ENCODE results near the gene ATF3. TPM values are rescaled to one million over a fixed set of nuclear protein-coding genes. Genes with fewer than 3 reads are reported as not detected.

Gene ATF3
- total and polyA plus RNA-seq, 4 donors: 5.3 to 18.3 (median 6.0) TPM

- Histone ChIP-seq H3K27me3 (ENCODE audit: control insufficient read depth, insufficient read depth, low read length) (peaks cover 24% of the 10 kb centered on the region), H3K27ac (ENCODE audit: low read depth, low read length) (no peak overlapping the region), H3K36me3 (ENCODE audit: control insufficient read depth, insufficient read depth, low read length) (no peaks in the 10 kb centered on the region), H3K4me1 (ENCODE audit: control insufficient read depth, insufficient read depth, low read length) (peaks cover 17% of the 10 kb centered on the region), H3K9me3 (ENCODE audit: control insufficient read depth, insufficient read depth, low read length) (no peaks in the 10 kb centered on the region), H3K4me3 (ENCODE audit: low read depth, low read length) (no peak overlapping the region)
- DNase-seq (ENCODE audit: low read depth in 4 of 6, low spot score in 6 of 6): no peak
- WGBS (ENCODE audit: insufficient coverage): 95% methylated on average over 3 of the region's 8 CpGs
Measured at GRCh38 chr1:212613440-212614335, 5.1 kb downstream of the ATF3 start.

- Histone ChIP-seq H3K9me3 (ENCODE audit: control insufficient read depth, insufficient read depth, low read length) (no peaks in the 10 kb centered on the region), H3K4me3 (ENCODE audit: low read depth, low read length) (no peak overlapping the region), H3K27ac (ENCODE audit: low read depth, low read length) (no peak overlapping the region), H3K4me1 (ENCODE audit: control insufficient read depth, insufficient read depth, low read length) (peaks cover 12% of the 10 kb centered on the region), H3K36me3 (ENCODE audit: control insufficient read depth, insufficient read depth, low read length) (no peaks in the 10 kb centered on the region), H3K27me3 (ENCODE audit: control insufficient read depth, insufficient read depth, low read length) (peaks cover 20% of the 10 kb centered on the region)
- no peak for DNase-seq (ENCODE audit: low read depth in 4 of 6, low spot score in 6 of 6)
- WGBS (ENCODE audit: insufficient coverage): 100% methylated on average over 4 of the region's 5 CpGs
Measured at GRCh38 chr1:212614453-212615200, 6.1 kb downstream of the ATF3 start.

GRCh38 chr1:212615201-212615470 is 6.6 kb downstream of the ATF3 start:
- H3K36me3 ChIP-seq (ENCODE audit: control insufficient read depth, insufficient read depth, low read length): no peaks in the 10 kb centered on the region
- H3K9me3 ChIP-seq (ENCODE audit: control insufficient read depth, insufficient read depth, low read length): no peaks in the 10 kb centered on the region
- no peak for DNase-seq (ENCODE audit: low read depth in 4 of 6, low spot score in 6 of 6)
- no peak overlapping the region for H3K27ac ChIP-seq (ENCODE audit: low read depth, low read length)
- WGBS (ENCODE audit: insufficient coverage): 99% methylated on average over 9 of the region's 9 CpGs
- no peak overlapping the region for H3K4me3 ChIP-seq (ENCODE audit: low read depth, low read length)
- H3K4me1 ChIP-seq (ENCODE audit: control insufficient read depth, insufficient read depth, low read length): peaks cover 9% of the 10 kb centered on the region
- H3K27me3 ChIP-seq (ENCODE audit: control insufficient read depth, insufficient read depth, low read length): peaks cover 16% of the 10 kb centered on the region

- Histone ChIP-seq H3K36me3 (ENCODE audit: control insufficient read depth, insufficient read depth, low read length) (no peaks in the 10 kb centered on the region), H3K9me3 (ENCODE audit: control insufficient read depth, insufficient read depth, low read length) (no peaks in the 10 kb centered on the region), H3K4me1 (ENCODE audit: control insufficient read depth, insufficient read depth, low read length) (peaks cover 9% of the 10 kb centered on the region), H3K27ac (ENCODE audit: low read depth, low read length) (no peak overlapping the region), H3K4me3 (ENCODE audit: low read depth, low read length) (no peak overlapping the region), H3K27me3 (ENCODE audit: control insufficient read depth, insufficient read depth, low read length) (peaks cover 2% of the 10 kb centered on the region)
- DNase-seq (ENCODE audit: low read depth in 4 of 6, low spot score in 6 of 6): peak in 2 of 6 donors; percentile 28 to 50
- 69% methylated on average over 5 of the region's 8 CpGs for WGBS (ENCODE audit: insufficient coverage)
Measured at GRCh38 chr1:212618466-212619210, 10.1 kb downstream of the ATF3 start.

GRCh38 chr1:212620293-212620692 is 11.7 kb downstream of the ATF3 start:
- no peaks in the 10 kb centered on the region for H3K36me3 ChIP-seq (ENCODE audit: control insufficient read depth, insufficient read depth, low read length)
- no peak overlapping the region for H3K4me3 ChIP-seq (ENCODE audit: low read depth, low read length)

GRCh38 chr1:212621043-212621948 is 12.7 kb downstream of the ATF3 start:
- Histone ChIP-seq H3K27ac (ENCODE audit: low read depth, low read length) (no peak overlapping the region), H3K9me3 (ENCODE audit: control insufficient read depth, insufficient read depth, low read length) (no peaks in the 10 kb centered on the region), H3K4me1 (ENCODE audit: control insufficient read depth, insufficient read depth, low read length) (peaks cover 9% of the 10 kb centered on the region), H3K4me3 (ENCODE audit: low read depth, low read length) (no peak overlapping the region), H3K36me3 (ENCODE audit: control insufficient read depth, insufficient read depth, low read length) (no peaks in the 10 kb centered on the region), H3K27me3 (ENCODE audit: control insufficient read depth, insufficient read depth, low read length) (peaks cover 11% of the 10 kb centered on the region)
- DNase-seq (ENCODE audit: low read depth in 4 of 6, low spot score in 6 of 6): peak in 1 of 6 donors; percentile 2
- WGBS (ENCODE audit: insufficient coverage): 51% methylated on average over 7 of the region's 10 CpGs

More at GRCh38 chr1:212620293-212620692, 11.7 kb downstream of the ATF3 start:
- DNase-seq (ENCODE audit: low read depth in 4 of 6, low spot score in 6 of 6): no peak
- Histone ChIP-seq H3K9me3 (ENCODE audit: control insufficient read depth, insufficient read depth, low read length) (no peaks in the 10 kb centered on the region), H3K27ac (ENCODE audit: low read depth, low read length) (no peak overlapping the region), H3K4me1 (ENCODE audit: control insufficient read depth, insufficient read depth, low read length) (peaks cover 9% of the 10 kb centered on the region), H3K27me3 (ENCODE audit: control insufficient read depth, insufficient read depth, low read length) (peaks cover 5% of the 10 kb centered on the region)
- WGBS (ENCODE audit: insufficient coverage): no CpG with 5 or more reads among the region's 1 CpG

- Histone ChIP-seq H3K36me3 (ENCODE audit: control insufficient read depth, insufficient read depth, low read length) (no peaks in the 10 kb centered on the region), H3K4me1 (ENCODE audit: control insufficient read depth, insufficient read depth, low read length) (peaks cover 9% of the 10 kb centered on the region), H3K4me3 (ENCODE audit: low read depth, low read length) (no peak overlapping the region), H3K27ac (ENCODE audit: low read depth, low read length) (no peak overlapping the region), H3K27me3 (ENCODE audit: control insufficient read depth, insufficient read depth, low read length) (peaks cover 11% of the 10 kb centered on the region), H3K9me3 (ENCODE audit: control insufficient read depth, insufficient read depth, low read length) (no peaks in the 10 kb centered on the region)
- no CpG with 5 or more reads among the region's 1 CpG for WGBS (ENCODE audit: insufficient coverage)
- DNase-seq (ENCODE audit: low read depth in 4 of 6, low spot score in 6 of 6): no peak
Measured at GRCh38 chr1:212621949-212622305, 13.4 kb downstream of the ATF3 start.

- H3K36me3 ChIP-seq (ENCODE audit: control insufficient read depth, insufficient read depth, low read length): no peaks in the 10 kb centered on the region
- H3K9me3 ChIP-seq (ENCODE audit: control insufficient read depth, insufficient read depth, low read length): no peaks in the 10 kb centered on the region
- peaks cover 9% of the 10 kb centered on the region for H3K4me1 ChIP-seq (ENCODE audit: control insufficient read depth, insufficient read depth, low read length)
- H3K27me3 ChIP-seq (ENCODE audit: control insufficient read depth, insufficient read depth, low read length): peaks cover 11% of the 10 kb centered on the region
- no peak overlapping the region for H3K4me3 ChIP-seq (ENCODE audit: low read depth, low read length)
- no peak for DNase-seq (ENCODE audit: low read depth in 4 of 6, low spot score in 6 of 6)
- no peak overlapping the region for H3K27ac ChIP-seq (ENCODE audit: low read depth, low read length)
- WGBS (ENCODE audit: insufficient coverage): no CpG with 5 or more reads among the region's 3 CpGs
Measured at GRCh38 chr1:212622467-212622866, 13.9 kb downstream of the ATF3 start.

GRCh38 chr1:212622906-212623305 is 14.3 kb downstream of the ATF3 start:
- Histone ChIP-seq H3K9me3 (ENCODE audit: control insufficient read depth, insufficient read depth, low read length) (no peaks in the 10 kb centered on the region), H3K36me3 (ENCODE audit: control insufficient read depth, insufficient read depth, low read length) (no peaks in the 10 kb centered on the region), H3K27me3 (ENCODE audit: control insufficient read depth, insufficient read depth, low read length) (peaks cover 11% of the 10 kb centered on the region), H3K27ac (ENCODE audit: low read depth, low read length) (no peak overlapping the region), H3K4me1 (ENCODE audit: control insufficient read depth, insufficient read depth, low read length) (peaks cover 9% of the 10 kb centered on the region), H3K4me3 (ENCODE audit: low read depth, low read length) (no peak overlapping the region)
- DNase-seq (ENCODE audit: low read depth in 4 of 6, low spot score in 6 of 6): no peak
- WGBS (ENCODE audit: insufficient coverage): no CpG with 5 or more reads among the region's 4 CpGs
